Left lobe of liver (tissue), 2 donors: ENCODE results near the gene BRD1. TPM values are rescaled to one million over a fixed set of nuclear protein-coding genes. Genes with fewer than 3 reads are reported as not detected.
A peak's percentile ranks its signal among the peaks of the same experiment; 100 is the strongest.

Experiments
- ATAC-seq: fragments of 200-7000 bp; cut with Tn5 transposase; one replicate; pipeline ENCODE4 v1.9.1; 2020; ENCODE audit warnings: mild to moderate bottlenecking, moderate library complexity
- DNase-seq: peaks from one replicate; pipeline ENCODE4 v3.0.0-alpha.2; 2020; ENCODE audit warnings: low spot score
- total RNA-seq: library from RNA; stranded (reverse); gene quantifications from one replicate; pipeline ENCODE4 v1.2.1, GENCODE V29; 2021
- donor health status: DM: no; HTN: no; CAD: no; lungs with moderate emphysema.
- donor health status: DM: no; HTN: yes; CAD: no.

BRD1 gene
- total RNA-seq, 1 donor from 2014 or later = 17.9 TPM

- no peak for ATAC-seq
- DNase-seq = no peak
Measured at GRCh38 chr22:49803737-49804375, 23.8 kb downstream of the BRD1 start.

DNA sequence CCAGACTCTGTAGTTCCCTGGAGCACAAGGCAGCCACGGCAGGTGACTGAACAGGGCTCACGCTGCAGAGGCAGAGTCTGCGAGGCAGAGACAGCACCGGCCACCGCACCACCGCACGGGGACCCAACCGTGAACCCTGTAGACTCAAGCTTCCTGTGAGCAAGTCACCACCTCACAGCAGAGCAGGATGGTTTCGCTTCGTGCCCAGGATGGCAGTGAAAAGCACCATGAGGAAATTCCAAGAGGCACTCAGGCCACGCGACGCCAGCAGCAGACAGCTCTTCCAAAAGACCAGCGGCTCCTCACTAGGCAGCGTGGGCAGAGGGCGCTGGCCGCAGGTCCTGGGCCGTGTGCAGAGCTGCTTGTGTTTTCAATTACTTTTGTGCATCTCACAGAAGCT, 24.5 kb downstream of the BRD1 start:
- ATAC-seq = no peak
- DNase-seq = no peak

DNA sequence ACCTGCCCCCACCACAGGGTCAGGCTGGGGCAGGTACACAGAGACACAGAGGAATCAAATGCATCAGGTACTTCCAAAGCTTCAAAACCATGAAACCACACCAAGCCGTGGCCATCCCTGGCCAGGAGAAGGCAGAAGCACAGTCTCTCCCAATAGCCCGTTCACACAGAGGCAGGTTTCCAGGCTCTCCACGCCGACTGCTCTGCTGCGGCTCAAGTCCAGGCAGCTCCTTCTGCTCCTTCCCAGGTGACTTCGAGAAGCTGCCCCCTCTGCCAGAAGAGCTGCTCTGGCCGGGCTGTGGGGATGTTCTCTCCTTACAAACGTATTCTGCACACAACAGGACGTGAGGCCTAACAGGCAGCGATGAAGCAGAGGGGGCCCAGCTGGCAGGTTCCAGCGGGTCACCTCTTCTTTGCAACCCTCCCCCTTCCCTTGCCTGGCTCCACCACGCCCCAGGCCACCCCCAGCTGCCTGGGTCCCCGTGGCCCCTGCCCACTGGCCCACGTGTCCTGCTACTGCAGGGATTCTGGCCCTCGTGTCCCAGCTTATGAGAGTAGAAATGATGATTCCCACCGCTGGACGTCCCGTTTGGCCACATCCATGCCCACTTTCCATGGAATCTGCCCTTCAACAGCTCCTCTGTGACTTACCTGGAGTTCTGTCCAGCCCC, 26.1 kb downstream of the BRD1 start:
- ATAC-seq = no peak
- DNase-seq = no peak

DNA sequence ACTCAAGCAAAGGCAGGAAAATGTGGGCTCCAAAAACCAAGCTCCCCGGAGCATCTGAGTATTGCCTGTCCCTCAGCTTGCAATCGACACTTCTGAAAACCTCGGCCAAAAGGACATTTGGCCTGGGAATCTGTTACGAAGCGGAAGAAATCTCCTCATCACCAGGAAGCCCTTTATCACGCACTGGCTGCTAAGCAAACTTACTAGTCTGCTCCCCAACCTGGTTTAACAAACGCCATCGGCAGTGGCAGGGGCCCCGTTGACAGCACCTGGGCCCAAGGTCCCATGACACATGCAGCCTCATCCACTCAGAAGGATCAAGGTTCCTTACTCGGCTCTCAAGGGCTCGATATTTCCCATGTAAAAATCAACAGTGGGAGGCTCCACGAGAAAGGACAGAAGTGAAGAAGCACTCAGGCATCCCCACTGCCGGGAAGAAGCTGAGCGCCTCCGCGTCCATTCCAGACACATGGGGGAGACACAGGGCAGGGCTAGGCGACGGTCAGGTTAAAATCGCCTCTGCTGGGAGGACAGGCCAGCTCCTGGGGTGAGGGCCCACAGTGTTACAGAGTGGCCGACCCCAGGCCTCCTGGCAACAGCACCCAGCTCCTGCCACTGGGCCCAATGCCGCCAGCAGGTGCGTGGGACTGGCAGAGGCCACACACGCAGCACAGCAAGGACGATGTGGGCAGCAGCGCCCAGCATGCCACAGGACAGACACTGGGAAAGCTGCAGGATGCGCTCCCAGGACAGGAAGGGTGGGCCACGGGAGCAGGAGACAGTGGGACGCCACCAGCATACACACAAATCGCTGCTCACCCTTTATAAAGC, 27.1 kb downstream of the BRD1 start:
- DNase-seq = no peak
- peak; percentile 26 for ATAC-seq

DNA sequence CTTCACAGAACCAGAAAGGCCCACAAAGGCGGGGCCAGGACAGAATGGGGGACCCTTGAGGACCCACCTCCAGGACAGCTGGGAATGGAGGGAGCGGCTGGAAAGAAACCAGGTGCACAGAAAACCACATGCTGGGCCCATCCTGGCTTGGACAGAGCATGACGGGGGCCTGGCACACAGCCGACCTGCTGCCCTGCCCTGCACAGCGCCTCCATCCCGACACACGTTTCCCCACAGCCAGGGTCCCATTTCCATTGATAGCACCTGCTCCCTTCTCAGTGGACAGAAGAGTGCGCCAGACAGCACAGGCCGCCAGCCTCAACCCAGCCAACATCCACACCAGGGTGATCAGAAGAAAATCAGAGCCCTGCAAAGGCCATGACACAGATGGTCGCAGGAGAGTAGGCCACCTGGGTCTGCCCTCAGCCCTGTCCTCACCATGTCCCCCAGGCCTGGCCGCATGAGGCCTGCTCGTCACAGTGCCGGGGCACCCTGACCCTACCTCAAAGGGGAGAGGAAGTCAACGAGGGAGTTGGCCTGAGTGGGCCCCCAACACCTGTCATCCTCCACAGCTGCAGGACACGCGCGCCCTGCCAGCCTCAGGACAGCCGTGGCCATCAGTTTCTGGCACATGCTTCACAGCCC, 28.1 kb downstream of the BRD1 start:
- DNase-seq (no peak), ATAC-seq (peak; percentile 7)

DNA sequence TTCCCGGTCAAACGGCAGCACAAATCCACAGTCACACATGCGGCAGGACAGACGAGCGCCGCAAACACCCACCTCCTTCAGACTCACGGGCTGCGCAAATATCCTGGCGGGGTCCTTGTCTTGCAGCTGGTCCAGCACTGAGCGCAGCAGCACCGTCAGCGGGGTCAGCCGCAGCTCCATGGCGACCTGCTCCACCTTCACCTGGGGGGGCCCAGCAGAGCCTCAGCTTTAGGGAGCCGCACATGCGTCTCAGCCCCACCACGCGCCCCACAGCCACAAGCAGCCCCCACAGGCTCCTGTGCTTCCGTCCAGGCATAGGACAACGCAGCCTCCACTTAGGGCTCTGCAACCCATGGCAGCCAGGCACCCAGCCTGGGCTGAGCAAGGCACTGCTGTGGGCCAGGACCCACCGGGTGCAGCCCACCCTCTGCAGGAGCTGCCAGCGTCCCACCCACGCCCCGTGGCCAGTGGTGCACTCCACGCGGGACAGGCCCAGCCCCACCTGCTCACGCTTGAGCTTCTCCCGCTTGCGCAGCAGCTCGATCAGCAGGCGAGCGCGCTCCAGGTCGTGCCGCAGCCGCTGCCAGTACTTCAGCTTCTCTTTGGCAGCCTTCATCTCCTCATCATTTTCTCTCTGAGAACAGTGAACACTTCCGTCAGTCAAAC, 29.1 kb downstream of the BRD1 start:
- no peak for DNase-seq
- no peak for ATAC-seq

- DNase-seq (no peak), ATAC-seq (no peak)
Measured at GRCh38 chr22:49797706-49798105, 30.0 kb downstream of the BRD1 start.

GRCh38 chr22:49796596-49797270, 30.9 kb downstream of the BRD1 start:
- ATAC-seq = no peak
- no peak for DNase-seq

DNA sequence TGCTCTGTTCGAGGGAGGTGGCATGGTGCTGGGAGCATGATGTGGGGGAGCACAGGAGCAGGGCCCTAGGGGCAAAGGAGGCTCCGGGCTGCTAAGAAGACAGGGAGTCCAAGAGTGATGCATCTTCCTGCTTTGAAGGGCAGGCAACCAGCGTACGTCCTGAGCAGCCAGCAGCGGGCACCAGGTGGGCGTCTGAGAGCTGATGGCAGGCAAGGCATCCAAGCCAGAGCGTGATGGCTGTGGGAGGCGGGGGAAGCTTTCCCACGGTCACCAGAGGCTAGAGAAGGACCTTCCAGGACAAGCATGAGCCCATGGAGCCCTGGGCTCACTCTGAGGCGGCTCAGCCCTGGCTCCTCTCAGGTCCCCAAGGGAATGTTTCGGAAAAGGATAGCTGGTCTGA, 32.2 kb downstream of the BRD1 start:
- DNase-seq = no peak
- ATAC-seq = no peak

DNA sequence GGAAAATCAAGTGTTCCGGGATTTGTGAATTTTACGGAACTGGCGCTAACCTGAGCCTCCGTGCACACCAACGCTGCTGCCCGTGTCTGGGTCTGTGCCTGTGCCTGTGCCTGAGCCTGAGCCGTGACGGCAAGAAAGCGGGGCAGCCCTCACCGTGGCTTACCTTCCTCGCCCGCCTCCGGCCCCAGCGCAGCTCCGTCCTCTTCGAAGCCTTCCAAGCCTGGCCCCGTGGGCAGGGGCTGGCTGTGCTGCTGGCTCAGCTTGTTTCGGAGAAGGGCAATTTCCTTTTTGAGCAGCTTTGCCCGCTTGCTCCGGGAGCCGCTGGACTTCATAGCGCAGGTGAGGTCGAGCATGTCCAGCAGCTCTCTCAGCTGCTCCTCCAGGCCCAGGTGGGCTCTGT, 33.8 kb downstream of the BRD1 start:
- no peak for ATAC-seq
- DNase-seq = no peak

- DNase-seq (no peak), ATAC-seq (no peak)
Measured at GRCh38 chr22:49793296-49793695, 34.4 kb downstream of the BRD1 start.

DNA sequence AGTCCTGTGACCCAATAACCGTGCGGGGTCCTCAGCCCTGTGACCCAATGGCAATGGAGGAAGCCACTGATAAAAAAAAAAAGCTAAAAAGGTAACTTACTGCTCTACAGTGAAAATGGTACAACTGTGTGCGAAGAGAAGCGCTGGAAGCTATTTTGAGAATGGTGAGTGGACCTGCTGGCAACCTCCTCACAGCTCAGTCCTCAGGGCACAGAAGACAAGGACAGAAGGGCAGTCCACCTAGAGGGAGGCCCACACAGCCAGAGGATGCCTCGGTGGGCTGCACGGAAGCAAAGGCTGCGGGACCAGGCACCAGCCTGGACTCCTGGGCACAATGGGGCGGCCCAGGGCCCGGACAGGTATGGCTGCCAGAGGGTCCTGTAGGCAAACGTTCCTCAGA, 35.6 kb downstream of the BRD1 start:
- DNase-seq = no peak
- no peak for ATAC-seq

GRCh38 chr22:49791682-49792081, 36.0 kb downstream of the BRD1 start:
- DNase-seq (no peak), ATAC-seq (no peak)

DNA sequence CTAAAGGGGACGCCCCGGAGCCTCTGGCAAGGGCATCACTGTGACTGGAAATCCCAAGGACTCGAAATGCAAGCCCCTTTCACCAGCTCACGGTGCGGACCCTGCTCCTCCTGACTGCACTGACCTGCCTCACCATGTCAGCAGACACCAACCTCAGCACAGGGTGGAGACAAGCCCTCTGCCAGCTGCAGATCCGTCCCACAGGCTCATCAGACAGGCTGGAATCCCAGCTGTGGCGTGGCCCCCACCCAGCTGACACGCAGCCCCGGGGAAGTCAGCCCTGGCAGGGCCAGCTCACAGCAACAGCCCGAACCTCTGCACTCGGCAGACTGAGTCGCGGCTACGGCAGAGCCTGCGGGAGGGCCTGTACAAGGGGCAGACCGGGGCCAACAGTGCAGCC, 36.8 kb downstream of the BRD1 start:
- ATAC-seq (no peak), DNase-seq (no peak)

- peak; percentile 76 for ATAC-seq
- DNase-seq = peak; percentile 59
Measured at GRCh38 chr22:49789289-49790141, 38.2 kb downstream of the BRD1 start.

- ATAC-seq = peak; percentile 77
- DNase-seq = peak; percentile 70
Measured at GRCh38 chr22:49788504-49788903, 39.2 kb downstream of the BRD1 start.

GRCh38 chr22:49787861-49788260, 39.8 kb downstream of the BRD1 start:
- ATAC-seq (no peak), DNase-seq (no peak)

DNA sequence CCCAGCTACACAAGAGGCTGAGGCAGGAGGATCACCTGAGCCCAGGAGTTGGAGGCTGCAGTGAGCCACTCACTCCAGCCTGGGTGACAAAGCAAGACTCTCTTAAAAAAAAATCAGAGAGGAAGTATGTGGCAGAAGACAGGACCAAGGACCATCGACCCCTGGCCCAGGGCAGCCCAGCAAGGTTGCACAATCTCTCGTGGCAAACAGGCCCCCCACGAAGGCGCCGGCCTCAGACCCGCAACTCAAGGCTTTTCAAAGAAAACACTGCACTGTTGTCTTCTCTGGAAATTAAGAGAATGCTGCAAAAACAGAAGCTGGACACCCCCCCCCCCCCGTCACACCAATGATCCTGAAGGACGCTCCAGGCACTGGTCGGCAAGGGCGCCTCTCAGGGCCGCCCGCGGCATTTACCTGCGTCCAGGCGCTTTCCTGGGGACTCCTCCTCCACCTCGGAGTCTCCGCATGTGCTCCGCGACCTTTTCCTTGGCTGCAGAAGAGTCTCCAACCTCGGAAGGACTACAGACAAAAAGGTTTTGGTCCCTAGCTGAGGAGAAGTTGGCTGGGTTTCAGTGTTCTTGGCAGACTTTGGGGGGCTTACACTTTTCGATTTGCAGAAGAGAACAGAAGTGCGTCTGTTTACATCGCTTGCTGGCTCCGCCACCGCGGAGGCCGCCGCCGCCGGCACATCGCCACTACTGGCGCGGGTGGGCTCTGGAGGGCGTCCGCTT, 40.5 kb downstream of the BRD1 start:
- ATAC-seq (no peak), DNase-seq (no peak)
